Neural cell (in vitro differentiated cells): Measurements from ENCODE around the gene VASN. TPM values are rescaled to one million over a fixed set of nuclear protein-coding genes. Genes with fewer than 3 reads are reported as not detected.

Experiments used
- H2AFZ ChIP-seq: fragments of 200-600, 300-800 bp; sonication (generic), shearing (Covaris generic); 2 replicates; pipeline ENCODE4 v1.6.0; 2014; ENCODE audit warnings: low read depth, mild to moderate bottlenecking, antibody characterized with exemption, low read length, moderate library complexity
- H3F3A ChIP-seq: fragments of 200-600 bp; shearing (Covaris generic); 2 replicates; pipeline ENCODE4 v1.6.1; 2016; ENCODE audit warnings: mild to moderate bottlenecking, moderate library complexity, mixed read lengths, antibody characterized with exemption, low read length; ENCODE audit not compliant: insufficient read depth, poor library complexity, severe bottlenecking
- H3K27ac ChIP-seq: fragments of 200-600, 300-800 bp; sonication (generic), shearing (Covaris generic); 2 replicates; pipeline ENCODE4 v1.5.1; 2014; ENCODE audit warnings: mild to moderate bottlenecking, low read length, moderate library complexity
- H3K27me3 ChIP-seq: fragments of 300-800, 200-600 bp; sonication (generic), shearing (Covaris generic); 2 replicates; pipeline ENCODE4 v1.6.0; 2014; ENCODE audit warnings: mild to moderate bottlenecking, low read depth, low read length, moderate library complexity; ENCODE audit not compliant: insufficient read depth
- H3K36me3 ChIP-seq: fragments of 300-800, 200-600 bp; sonication (generic), shearing (Covaris generic); 2 replicates; pipeline ENCODE4 v1.5.1; 2014; ENCODE audit warnings: mild to moderate bottlenecking, antibody characterized with exemption, low read length, moderate library complexity; ENCODE audit not compliant: insufficient read depth
- H3K4me2 ChIP-seq: fragments of 300-800, 200-600 bp; sonication (generic), shearing (Covaris generic); 2 replicates; pipeline ENCODE4 v1.6.0; 2014; ENCODE audit warnings: mild to moderate bottlenecking, low read length
- H3K4me3 ChIP-seq: fragments of 300-800, 200-600 bp; sonication (generic), shearing (Covaris generic); 2 replicates; pipeline ENCODE4 v1.5.1; 2014; ENCODE audit warnings: mild to moderate bottlenecking, low read length, moderate library complexity
- H3K79me2 ChIP-seq: fragments of 200-600 bp; shearing (Covaris generic); replicated peaks from 2 replicates; pipeline ENCODE4 v1.6.0; 2014; ENCODE audit warnings: mild to moderate bottlenecking, low read length, moderate library complexity; ENCODE audit not compliant: insufficient read depth
- H3K9ac ChIP-seq: fragments of 300-800, 200-600 bp; sonication (generic), shearing (Covaris generic); 2 replicates; pipeline ENCODE4 v1.6.1; 2016; ENCODE audit warnings: mild to moderate bottlenecking, low read length, mixed read lengths
- H3K9me2 ChIP-seq: fragments of 200-600 bp; shearing (Covaris generic); 2 replicates; pipeline ENCODE4 v1.6.1; 2016; ENCODE audit warnings: mild to moderate bottlenecking, low read length, mixed read lengths; ENCODE audit not compliant: insufficient read depth
- H3K9me3 ChIP-seq: fragments of 200-600, 300-800 bp; sonication (generic), shearing (Covaris generic); 2 replicates; pipeline ENCODE4 v1.6.1; 2016; ENCODE audit warnings: mild to moderate bottlenecking, mixed run types, low read length, moderate library complexity, mixed read lengths
- H4K20me1 ChIP-seq: fragments of 200-600 bp; shearing (Covaris generic); 2 replicates; pipeline ENCODE4 v1.6.1; 2016; ENCODE audit warnings: mild to moderate bottlenecking, mixed run types; ENCODE audit not compliant: insufficient read depth
- CTCF ChIP-seq: fragments of 450-650 bp; IDR thresholded peaks from 2 replicates; pipeline ENCODE4 v1.5.1; 2014; ENCODE audit warnings: antibody characterized with exemption, mild to moderate bottlenecking, moderate library complexity; ENCODE audit not compliant: poor library complexity, severe bottlenecking
- EP300 ChIP-seq: fragments of 450-650 bp; conservative IDR thresholded peaks from 2 replicates; pipeline ENCODE4 v1.6.1; 2014; ENCODE audit warnings: antibody characterized with exemption, mild to moderate bottlenecking, moderate library complexity; ENCODE audit not compliant: poor library complexity, severe bottlenecking
- EZH2 ChIP-seq: fragments of 200-600, 300-800 bp; shearing (Covaris generic), sonication (generic); IDR thresholded peaks from 2 replicates; pipeline ENCODE4 v1.6.1; 2014; ENCODE audit warnings: antibody characterized with exemption, low read length, borderline replicate concordance, mild to moderate bottlenecking; ENCODE audit not compliant: insufficient read depth, poor library complexity, severe bottlenecking
- MXI1 ChIP-seq: fragments of 450-650 bp; conservative IDR thresholded peaks from 2 replicates; pipeline ENCODE4 v1.6.1; 2014; ENCODE audit warnings: antibody characterized with exemption, mild to moderate bottlenecking; ENCODE audit not compliant: poor library complexity, severe bottlenecking
- POLR2AphosphoS5 ChIP-seq: IDR thresholded peaks from 2 replicates; pipeline ENCODE4 v1.6.1; 2012
- RAD21 ChIP-seq: fragments of 450-650 bp; conservative IDR thresholded peaks from 2 replicates; pipeline ENCODE4 v1.6.1; 2014; ENCODE audit warnings: antibody characterized with exemption, mild to moderate bottlenecking, moderate library complexity
- SMC3 ChIP-seq: fragments of 450-650 bp; conservative IDR thresholded peaks from 2 replicates; pipeline ENCODE4 v1.6.1; 2014; ENCODE audit warnings: antibody characterized with exemption, mild to moderate bottlenecking, moderate library complexity; ENCODE audit not compliant: poor library complexity
- TAF1 ChIP-seq: IDR thresholded peaks from 2 replicates; pipeline ENCODE4 v1.6.1; 2012; ENCODE audit warnings: low read depth
- polyA plus RNA-seq: library from polyadenylated mRNA; depleted of rRNA; stranded (reverse); fragments of >200 nt; gene quantifications from 2 replicates; pipeline ENCODE4 v1.2.3, GENCODE V29; 2014
- TF ChIP-seq, protein P1 (sequence below): IDR thresholded peaks from 2 replicates; pipeline ENCODE4 v1.6.1; 2012; ENCODE audit warnings: borderline replicate concordance

The VASN gene
- polyA plus RNA-seq, 1 donor from 2014 or later: 0.57 TPM

DNA sequence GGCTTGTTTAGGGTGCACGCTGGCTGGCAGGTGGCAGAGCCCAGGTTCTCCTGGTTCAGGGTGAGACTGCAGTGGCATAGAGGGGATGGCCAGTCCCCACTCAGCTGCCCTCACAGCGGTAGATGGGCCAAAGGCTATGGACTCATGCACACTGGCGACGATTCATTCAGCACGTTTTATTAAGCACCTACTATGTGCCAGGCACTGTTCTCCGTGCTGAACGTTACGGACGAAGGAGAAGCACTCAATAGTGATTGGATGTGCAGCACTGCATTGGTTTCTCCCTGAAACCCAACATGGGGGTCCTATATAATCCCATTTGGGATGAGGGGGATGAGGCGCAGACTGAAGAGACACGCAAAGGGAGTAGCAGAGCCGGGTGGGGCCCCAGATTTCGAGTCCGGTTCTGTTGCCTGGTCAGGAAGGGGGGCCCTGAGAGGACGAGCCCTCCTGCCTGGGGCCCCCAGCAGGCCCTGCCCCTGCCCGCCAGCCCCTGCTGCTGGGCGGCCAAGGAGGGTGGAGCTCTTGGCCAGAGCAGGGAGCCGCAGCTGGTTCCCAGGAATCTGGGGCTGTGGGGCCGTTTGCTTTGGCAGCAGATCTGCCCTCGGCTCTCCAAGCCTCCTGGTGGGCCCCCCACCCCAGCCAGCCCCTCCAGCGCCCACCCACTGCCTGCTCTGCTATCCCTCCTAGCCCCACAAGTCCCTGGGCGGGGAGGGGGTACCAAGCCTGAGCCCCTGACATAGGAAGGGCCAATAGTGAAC is 47.0 kb upstream of the VASN start:
- Histone ChIP-seq H3K4me2 (no peak overlapping the region), H2AFZ (no peak overlapping the region), H3K9ac (no peak overlapping the region), H3F3A (no peaks in the 10 kb centered on the region), H3K27me3 (no peaks in the 10 kb centered on the region), H3K79me2 (peaks cover 61% of the 10 kb centered on the region), H3K9me2 (no peaks in the 10 kb centered on the region), H3K27ac (no peak overlapping the region), H3K36me3 (no peaks in the 10 kb centered on the region), H4K20me1 (no peaks in the 10 kb centered on the region), H3K9me3 (no peaks in the 10 kb centered on the region), H3K4me3 (no peak overlapping the region)
- TF ChIP-seq TAF1 (no peak), EZH2 (no peak), EP300 (no peak), POLR2AphosphoS5 (no peak), MXI1 (no peak), CTCF (no peak), SMC3 (no peak), RAD21 (no peak)
- TF ChIP-seq, protein P1, sequence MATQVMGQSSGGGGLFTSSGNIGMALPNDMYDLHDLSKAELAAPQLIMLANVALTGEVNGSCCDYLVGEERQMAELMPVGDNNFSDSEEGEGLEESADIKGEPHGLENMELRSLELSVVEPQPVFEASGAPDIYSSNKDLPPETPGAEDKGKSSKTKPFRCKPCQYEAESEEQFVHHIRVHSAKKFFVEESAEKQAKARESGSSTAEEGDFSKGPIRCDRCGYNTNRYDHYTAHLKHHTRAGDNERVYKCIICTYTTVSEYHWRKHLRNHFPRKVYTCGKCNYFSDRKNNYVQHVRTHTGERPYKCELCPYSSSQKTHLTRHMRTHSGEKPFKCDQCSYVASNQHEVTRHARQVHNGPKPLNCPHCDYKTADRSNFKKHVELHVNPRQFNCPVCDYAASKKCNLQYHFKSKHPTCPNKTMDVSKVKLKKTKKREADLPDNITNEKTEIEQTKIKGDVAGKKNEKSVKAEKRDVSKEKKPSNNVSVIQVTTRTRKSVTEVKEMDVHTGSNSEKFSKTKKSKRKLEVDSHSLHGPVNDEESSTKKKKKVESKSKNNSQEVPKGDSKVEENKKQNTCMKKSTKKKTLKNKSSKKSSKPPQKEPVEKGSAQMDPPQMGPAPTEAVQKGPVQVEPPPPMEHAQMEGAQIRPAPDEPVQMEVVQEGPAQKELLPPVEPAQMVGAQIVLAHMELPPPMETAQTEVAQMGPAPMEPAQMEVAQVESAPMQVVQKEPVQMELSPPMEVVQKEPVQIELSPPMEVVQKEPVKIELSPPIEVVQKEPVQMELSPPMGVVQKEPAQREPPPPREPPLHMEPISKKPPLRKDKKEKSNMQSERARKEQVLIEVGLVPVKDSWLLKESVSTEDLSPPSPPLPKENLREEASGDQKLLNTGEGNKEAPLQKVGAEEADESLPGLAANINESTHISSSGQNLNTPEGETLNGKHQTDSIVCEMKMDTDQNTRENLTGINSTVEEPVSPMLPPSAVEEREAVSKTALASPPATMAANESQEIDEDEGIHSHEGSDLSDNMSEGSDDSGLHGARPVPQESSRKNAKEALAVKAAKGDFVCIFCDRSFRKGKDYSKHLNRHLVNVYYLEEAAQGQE: no peak

GRCh38 chr16:4325253-4325758 is 46.3 kb upstream of the VASN start:
- Histone ChIP-seq H3K27me3 (no peaks in the 10 kb centered on the region), H3K9me2 (no peaks in the 10 kb centered on the region), H3K4me2 (no peak overlapping the region), H3K36me3 (no peaks in the 10 kb centered on the region), H3K9ac (no peak overlapping the region), H4K20me1 (no peaks in the 10 kb centered on the region), H3F3A (no peaks in the 10 kb centered on the region), H3K4me3 (no peak overlapping the region), H3K79me2 (peaks cover 63% of the 10 kb centered on the region), H2AFZ (no peak overlapping the region), H3K9me3 (no peaks in the 10 kb centered on the region), H3K27ac (no peak overlapping the region)
- TF ChIP-seq POLR2AphosphoS5 (no peak), TAF1 (no peak), MXI1 (no peak), RAD21 (no peak), SMC3 (no peak), EZH2 (no peak), EP300 (no peak)
- TF ChIP-seq, protein P1: no peak
